ENCODE data around the gene TRAPPC11.

TRAPPC11 gene

GRCh38 chr4:183638436-183638835 lies 20.7 kb upstream of the TRAPPC11 start:
- DNase-seq, result no peak

- no peak for DNase-seq
These were observed 19.8 kb upstream of the TRAPPC11 start for GRCh38 chr4:183639291-183639690.

GRCh38 chr4:183645326-183645725 lies 13.8 kb upstream of the TRAPPC11 start:
- no peak for DNase-seq

- no peak for DNase-seq
These were observed 1.5 kb upstream of the TRAPPC11 start for GRCh38 chr4:183657564-183657963.

GRCh38 chr4:183658362-183659028 lies 598 bp upstream of the TRAPPC11 start:
- no peak for DNase-seq

GRCh38 chr4:183659872-183660242 lies 764 bp downstream of the TRAPPC11 start:
- no peak for DNase-seq

GRCh38 chr4:183666088-183666487 lies 7.0 kb downstream of the TRAPPC11 start:
- no peak for DNase-seq

- DNase-seq, result no peak
These were observed 11.2 kb downstream of the TRAPPC11 start for GRCh38 chr4:183670251-183670650.

- DNase-seq, result no peak
These were observed 12.0 kb downstream of the TRAPPC11 start for GRCh38 chr4:183670960-183671555.

- no peak for DNase-seq
These were observed 15.1 kb downstream of the TRAPPC11 start for GRCh38 chr4:183674153-183674552.

GRCh38 chr4:183675625-183676024 lies 16.5 kb downstream of the TRAPPC11 start:
- DNase-seq, result no peak

- DNase-seq, result no peak
These were observed 22.0 kb downstream of the TRAPPC11 start for GRCh38 chr4:183681119-183681518.

- no peak for DNase-seq
These were observed 27.4 kb downstream of the TRAPPC11 start for GRCh38 chr4:183686461-183686860.

- DNase-seq, result no peak
These were observed 29.1 kb downstream of the TRAPPC11 start for GRCh38 chr4:183688216-183688615.

GRCh38 chr4:183691006-183691405 lies 31.9 kb downstream of the TRAPPC11 start:
- no peak for DNase-seq

- DNase-seq, result no peak
These were observed 32.8 kb downstream of the TRAPPC11 start for GRCh38 chr4:183691897-183692296.

- DNase-seq, result no peak
These were observed 39.8 kb downstream of the TRAPPC11 start for GRCh38 chr4:183698909-183699308.

GRCh38 chr4:183700407-183700806 lies 41.3 kb downstream of the TRAPPC11 start:
- DNase-seq, result no peak

- no peak for DNase-seq
These were observed 43.4 kb downstream of the TRAPPC11 start for GRCh38 chr4:183702492-183702891.

- DNase-seq, result no peak
These were observed 55.5 kb downstream of the TRAPPC11 start for GRCh38 chr4:183714626-183715025.

GRCh38 chr4:183716302-183716701 lies 57.2 kb downstream of the TRAPPC11 start:
- DNase-seq, result no peak

GRCh38 chr4:183718876-183719275 lies 59.8 kb downstream of the TRAPPC11 start:
- no peak for DNase-seq

GRCh38 chr4:183721207-183722081 lies 62.4 kb downstream of the TRAPPC11 start:
- no peak for DNase-seq

All from DMS 273 treated with DMSO at 0.1 percent for 48 hours (cell line).